ENCODE data around the gene UBE2M.
A peak's percentile ranks its signal among the peaks of the same experiment; 100 is the strongest.
"Not testable (repeated sequence)": the region's sequence is repeated elsewhere in the genome, so short reads cannot be mapped to it uniquely, and the experiment has no call there.

Gene UBE2M

GRCh38 chr19:58543826-58544590, 14.4 kb downstream of the UBE2M start, which contains the start of gene TRIM28:
Gene TRIM28, plus strand, starts transcription at chr19:58544064. Its CDS starts 694 bp downstream, at chr19:58544758.
- Mint-ChIP-seq H3K27ac (peak within 1 kb of the TSS; percentile 97), H3K27me3 (ENCODE audit: low read depth) (peaks cover 10% of the 10 kb centered on the region), H3K36me3 (ENCODE audit: low read depth) (peaks cover 33% of the 10 kb centered on the region), H3K4me1 (ENCODE audit: low read depth) (peaks cover 30% of the 10 kb centered on the region), H3K4me3 (peak within 1 kb of the TSS; percentile 95), H3K9me3 (no peaks in the 10 kb centered on the region)

GRCh38 chr19:58542641-58543372, 15.6 kb downstream of the UBE2M start:
- peaks cover 15% of the 10 kb centered on the region for H3K27me3 Mint-ChIP-seq (ENCODE audit: low read depth)

GRCh38 chr19:58539169-58539559, 19.2 kb downstream of the UBE2M start:
- not testable (repeated sequence) for H3K27ac Mint-ChIP-seq; H3K36me3 Mint-ChIP-seq (ENCODE audit: low read depth); H3K9me3 Mint-ChIP-seq
- H3K4me3 Mint-ChIP-seq, result peak overlapping the region; percentile 28
- H3K4me1 Mint-ChIP-seq (ENCODE audit: low read depth), result peaks cover 14% of the 10 kb centered on the region
- H3K27me3 Mint-ChIP-seq (ENCODE audit: low read depth), result peaks cover 15% of the 10 kb centered on the region

More at GRCh38 chr19:58542641-58543372, 15.6 kb downstream of the UBE2M start:
- peaks cover 28% of the 10 kb centered on the region for H3K36me3 Mint-ChIP-seq (ENCODE audit: low read depth)
- not testable (repeated sequence) for H3K9me3 Mint-ChIP-seq
- H3K4me3 Mint-ChIP-seq, result peak overlapping the region; percentile 25
- H3K4me1 Mint-ChIP-seq (ENCODE audit: low read depth), result peaks cover 31% of the 10 kb centered on the region
- H3K27ac Mint-ChIP-seq, result peak overlapping the region; percentile 72

- H3K9me3 Mint-ChIP-seq, result no peaks in the 10 kb centered on the region
- H3K27ac Mint-ChIP-seq, result peak overlapping the region; percentile 65
- peaks cover 15% of the 10 kb centered on the region for H3K27me3 Mint-ChIP-seq (ENCODE audit: low read depth)
- H3K4me1 Mint-ChIP-seq (ENCODE audit: low read depth), result peaks cover 9% of the 10 kb centered on the region
- peak overlapping the region; percentile 59 for H3K4me3 Mint-ChIP-seq
- H3K36me3 Mint-ChIP-seq (ENCODE audit: low read depth), result no peaks in the 10 kb centered on the region
Measured at GRCh38 chr19:58538257-58539168, 19.9 kb downstream of the UBE2M start.

GRCh38 chr19:58536852-58537798, 21.3 kb downstream of the UBE2M start:
- Mint-ChIP-seq H3K4me1 (ENCODE audit: low read depth) (peaks cover 6% of the 10 kb centered on the region), H3K9me3 (no peaks in the 10 kb centered on the region), H3K27me3 (ENCODE audit: low read depth) (peaks cover 15% of the 10 kb centered on the region), H3K36me3 (ENCODE audit: low read depth) (no peaks in the 10 kb centered on the region), H3K27ac (no peak overlapping the region), H3K4me3 (no peak overlapping the region)

GRCh38 chr19:58535857-58536256, 22.6 kb downstream of the UBE2M start:
- Mint-ChIP-seq H3K4me1 (ENCODE audit: low read depth) (peaks cover 6% of the 10 kb centered on the region), H3K9me3 (no peaks in the 10 kb centered on the region), H3K27ac (no peak overlapping the region), H3K36me3 (ENCODE audit: low read depth) (no peaks in the 10 kb centered on the region), H3K4me3 (no peak overlapping the region), H3K27me3 (ENCODE audit: low read depth) (peaks cover 20% of the 10 kb centered on the region)

- no peaks in the 10 kb centered on the region for H3K36me3 Mint-ChIP-seq (ENCODE audit: low read depth)
- H3K27ac Mint-ChIP-seq, result no peak overlapping the region
- no peaks in the 10 kb centered on the region for H3K9me3 Mint-ChIP-seq
- no peak overlapping the region for H3K4me3 Mint-ChIP-seq
- peaks cover 5% of the 10 kb centered on the region for H3K27me3 Mint-ChIP-seq (ENCODE audit: low read depth)
- H3K4me1 Mint-ChIP-seq (ENCODE audit: low read depth), result no peaks in the 10 kb centered on the region
Measured at GRCh38 chr19:58531034-58531840, 27.2 kb downstream of the UBE2M start.

GRCh38 chr19:58529405-58529804, 29.0 kb downstream of the UBE2M start:
- H3K4me3 Mint-ChIP-seq, result no peak overlapping the region

GRCh38 chr19:58522709-58523108, 35.7 kb downstream of the UBE2M start:
- no peak overlapping the region for H3K4me3 Mint-ChIP-seq
- H3K27me3 Mint-ChIP-seq (ENCODE audit: low read depth), result no peaks in the 10 kb centered on the region
- H3K27ac Mint-ChIP-seq, result no peak overlapping the region
- H3K36me3 Mint-ChIP-seq (ENCODE audit: low read depth), result peaks cover 6% of the 10 kb centered on the region
- peaks cover 20% of the 10 kb centered on the region for H3K4me1 Mint-ChIP-seq (ENCODE audit: low read depth)
- H3K9me3 Mint-ChIP-seq, result no peaks in the 10 kb centered on the region

More at GRCh38 chr19:58529405-58529804, 29.0 kb downstream of the UBE2M start:
- no peaks in the 10 kb centered on the region for H3K36me3 Mint-ChIP-seq (ENCODE audit: low read depth)
- peaks cover 5% of the 10 kb centered on the region for H3K27me3 Mint-ChIP-seq (ENCODE audit: low read depth)
- H3K27ac Mint-ChIP-seq, result no peak overlapping the region
- no peaks in the 10 kb centered on the region for H3K9me3 Mint-ChIP-seq
- no peaks in the 10 kb centered on the region for H3K4me1 Mint-ChIP-seq (ENCODE audit: low read depth)

- Mint-ChIP-seq H3K27ac (no peak overlapping the region), H3K9me3 (no peaks in the 10 kb centered on the region)
Measured at GRCh38 chr19:58521651-58522050, 36.8 kb downstream of the UBE2M start.

GRCh38 chr19:58520257-58520599, 38.2 kb downstream of the UBE2M start:
- H3K9me3 Mint-ChIP-seq, result no peaks in the 10 kb centered on the region
- peaks cover 32% of the 10 kb centered on the region for H3K4me1 Mint-ChIP-seq (ENCODE audit: low read depth)

More at GRCh38 chr19:58521651-58522050, 36.8 kb downstream of the UBE2M start:
- peaks cover 23% of the 10 kb centered on the region for H3K4me1 Mint-ChIP-seq (ENCODE audit: low read depth)
- peaks cover 6% of the 10 kb centered on the region for H3K36me3 Mint-ChIP-seq (ENCODE audit: low read depth)
- no peaks in the 10 kb centered on the region for H3K27me3 Mint-ChIP-seq (ENCODE audit: low read depth)
- no peak overlapping the region for H3K4me3 Mint-ChIP-seq

GRCh38 chr19:58519355-58520256, 38.8 kb downstream of the UBE2M start, which contains the start of gene ZBTB45:
Gene ZBTB45, minus strand, starts transcription at chr19:58519810. Its CDS starts 2,137 bp downstream, at chr19:58517673.
- Mint-ChIP-seq H3K36me3 (ENCODE audit: low read depth) (peaks cover 15% of the 10 kb centered on the region), H3K27me3 (ENCODE audit: low read depth) (no peaks in the 10 kb centered on the region), H3K4me1 (ENCODE audit: low read depth) (peaks cover 36% of the 10 kb centered on the region), H3K4me3 (peak within 1 kb of the TSS; percentile 100), H3K27ac (peak within 1 kb of the TSS; percentile 97), H3K9me3 (no peaks in the 10 kb centered on the region)

More at GRCh38 chr19:58520257-58520599, 38.2 kb downstream of the UBE2M start:
- H3K27ac Mint-ChIP-seq, result peak overlapping the region; percentile 97
- H3K27me3 Mint-ChIP-seq (ENCODE audit: low read depth), result no peaks in the 10 kb centered on the region
- H3K4me3 Mint-ChIP-seq, result peak overlapping the region; percentile 100
- peaks cover 14% of the 10 kb centered on the region for H3K36me3 Mint-ChIP-seq (ENCODE audit: low read depth)

Measured in T-helper 1 cell treated with Interleukin-12 subunit alpha and Interleukin-12 subunit beta and Interleukin-4 antibody, amounts not matched to agents 30 μg/mL and 1 μg/mL, for 36 hours (primary cell).